ENCODE measurements around the gene CSF1R.

CSF1R gene

DNA sequence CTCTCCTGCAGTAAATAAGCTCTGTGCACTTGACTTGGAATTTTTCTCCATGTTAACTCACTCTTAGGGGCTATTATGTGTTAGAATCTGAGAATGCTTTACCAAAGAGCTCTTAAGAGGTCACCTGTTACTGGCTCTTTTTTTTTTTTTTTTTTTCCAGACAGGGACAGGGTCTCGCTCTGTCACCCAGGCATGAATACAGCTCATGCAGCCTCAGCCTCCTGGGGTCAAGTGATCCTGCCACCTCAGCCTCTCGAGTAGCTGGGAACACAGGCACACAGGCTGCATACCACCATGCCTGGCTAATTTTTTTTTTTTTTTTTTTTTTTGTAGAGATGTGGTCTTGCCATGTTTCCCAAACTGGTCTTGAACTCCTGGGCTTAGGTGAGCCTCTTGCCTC lies 63.7 kb downstream of the CSF1R start:
- no peak for DNase-seq

- no peak for DNase-seq
Observed at GRCh38 chr5:150022158-150022531, 64.2 kb downstream of the CSF1R start.

GRCh38 chr5:150021491-150022157 lies 64.7 kb downstream of the CSF1R start:
- DNase-seq: no peak

DNA sequence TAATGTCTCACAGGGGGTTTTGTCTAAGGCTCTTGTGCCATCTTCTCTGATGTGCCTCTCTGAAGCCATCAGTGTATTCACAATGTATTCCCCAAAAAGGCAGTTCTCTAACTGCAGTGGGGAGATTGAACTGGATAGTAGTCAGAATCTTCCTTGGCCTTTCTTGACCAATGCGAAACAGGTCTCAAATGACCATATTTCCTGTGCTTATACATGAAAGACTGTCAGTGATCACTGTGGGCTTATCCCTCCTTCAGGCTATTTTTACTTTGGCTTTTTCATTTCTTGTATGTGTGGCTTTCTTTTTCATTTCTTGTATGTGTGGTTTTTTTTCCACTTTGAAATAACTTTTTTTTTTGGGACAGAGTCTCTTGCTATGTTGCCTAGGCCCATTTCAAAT lies 66.1 kb downstream of the CSF1R start:
- DNase-seq: no peak

DNA sequence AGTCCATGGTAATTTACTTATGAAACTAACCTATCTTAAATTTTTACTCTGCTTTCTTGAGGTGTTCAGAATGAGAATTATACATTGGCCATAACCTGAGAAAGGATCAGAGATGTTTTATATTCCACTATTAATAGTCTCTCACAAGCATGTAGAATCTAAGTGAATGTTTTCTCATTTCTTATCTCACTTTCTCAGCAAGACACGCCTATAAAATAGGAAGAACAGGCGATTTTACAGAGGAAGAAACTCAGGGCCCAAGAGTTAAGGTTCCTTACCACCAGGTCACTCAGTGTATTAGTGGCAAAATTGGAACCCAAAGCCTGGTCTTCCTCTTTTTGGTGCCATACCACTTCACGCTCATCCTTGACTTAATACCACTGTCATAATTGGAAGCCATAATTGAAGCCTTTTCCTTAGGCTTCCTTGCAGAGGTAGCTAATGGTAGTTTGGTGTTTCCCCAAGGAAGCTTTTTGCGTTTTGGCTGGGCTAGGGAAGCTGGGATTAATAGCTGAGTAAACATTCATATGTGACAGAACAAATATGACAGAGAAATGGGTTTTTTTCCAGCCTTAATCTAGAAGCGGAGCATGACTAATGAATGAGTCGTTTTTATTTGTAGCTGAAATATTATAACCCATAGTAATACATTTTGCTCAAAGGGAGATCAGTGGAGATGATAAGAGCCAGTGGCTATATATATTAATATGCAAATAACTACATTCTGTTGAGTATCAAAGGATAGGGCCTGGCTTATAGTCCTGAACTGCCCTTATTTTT lies 68.9 kb downstream of the CSF1R start:
- DNase-seq: no peak

DNA sequence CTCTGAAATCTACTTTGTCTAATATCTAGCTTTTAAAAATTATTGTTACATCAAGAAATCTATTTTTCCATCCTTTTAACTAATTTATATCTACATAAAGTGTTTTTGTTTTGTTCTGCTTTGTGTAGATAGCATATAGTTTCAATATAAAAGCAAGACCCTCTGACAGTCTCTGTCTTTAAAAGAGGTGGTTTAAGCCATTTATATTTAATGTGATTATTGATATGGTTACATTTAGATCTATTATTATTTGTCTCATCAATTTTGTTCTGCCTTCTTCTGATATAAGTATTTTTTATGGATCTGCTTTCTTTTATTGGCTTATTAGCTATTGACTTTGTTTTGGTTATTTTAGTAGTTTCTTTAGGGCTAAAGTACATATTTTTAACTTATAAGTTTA lies 69.8 kb downstream of the CSF1R start:
- no peak for DNase-seq

DNA sequence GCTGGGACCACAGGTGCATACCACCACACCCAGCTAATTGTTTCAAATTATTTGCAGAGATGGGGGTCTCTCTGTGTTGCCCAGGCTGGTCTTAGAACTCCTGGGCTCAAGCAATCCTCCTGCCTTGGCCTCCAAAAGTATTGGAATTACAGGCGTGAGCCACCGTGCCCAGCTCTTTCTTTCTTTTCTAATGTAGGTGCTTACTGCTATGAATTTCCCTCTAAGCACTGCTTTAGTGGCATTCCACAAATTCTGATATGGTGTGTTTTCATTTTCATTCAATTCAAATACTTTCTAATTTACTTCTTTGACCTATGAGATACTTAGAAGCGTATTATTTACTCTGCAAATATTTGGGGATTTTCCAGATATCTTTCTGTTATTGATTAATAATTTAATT lies 70.9 kb downstream of the CSF1R start:
- DNase-seq: no peak

- DNase-seq: no peak
Observed at GRCh38 chr5:150014456-150014855, 71.9 kb downstream of the CSF1R start.

- DNase-seq: no peak
Observed at GRCh38 chr5:150013931-150014330, 72.4 kb downstream of the CSF1R start.

DNA sequence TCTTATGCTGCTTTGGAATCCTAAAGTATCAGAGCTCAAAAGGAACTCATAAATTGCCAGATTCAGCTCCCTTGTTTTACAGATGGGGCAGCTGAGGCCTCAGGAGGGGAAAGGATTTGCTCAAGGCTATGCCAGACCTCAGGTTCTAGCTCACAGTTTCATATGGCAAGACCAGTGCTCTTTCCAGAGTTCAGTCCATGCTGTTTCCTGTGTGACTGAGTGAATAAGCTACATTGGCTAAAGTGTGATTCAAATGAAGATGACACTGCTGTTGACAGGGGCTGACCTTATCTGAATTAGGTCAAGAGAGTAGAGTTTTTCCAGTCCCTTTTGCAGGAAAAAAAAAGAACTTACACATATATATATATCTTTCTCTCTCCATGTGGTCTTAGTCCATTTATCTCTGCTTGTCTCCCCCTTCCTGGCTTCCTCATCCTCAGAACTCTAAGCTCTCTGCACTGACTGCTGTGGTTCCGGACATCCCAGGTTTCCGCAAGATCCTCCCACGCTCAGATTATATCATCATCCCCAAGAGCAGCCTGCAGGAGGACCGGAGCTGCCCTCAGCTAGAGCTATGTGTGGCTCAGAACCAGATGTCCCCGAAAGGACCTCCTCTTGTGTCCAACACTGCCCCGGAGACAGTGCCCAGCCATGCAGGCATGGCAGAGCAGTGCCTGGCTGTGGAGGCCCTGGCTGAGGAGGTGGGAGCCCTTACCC lies 76.5 kb downstream of the CSF1R start:
- DNase-seq: no peak

GRCh38 chr5:150007050-150007449 lies 79.3 kb downstream of the CSF1R start:
- no peak for DNase-seq

DNA sequence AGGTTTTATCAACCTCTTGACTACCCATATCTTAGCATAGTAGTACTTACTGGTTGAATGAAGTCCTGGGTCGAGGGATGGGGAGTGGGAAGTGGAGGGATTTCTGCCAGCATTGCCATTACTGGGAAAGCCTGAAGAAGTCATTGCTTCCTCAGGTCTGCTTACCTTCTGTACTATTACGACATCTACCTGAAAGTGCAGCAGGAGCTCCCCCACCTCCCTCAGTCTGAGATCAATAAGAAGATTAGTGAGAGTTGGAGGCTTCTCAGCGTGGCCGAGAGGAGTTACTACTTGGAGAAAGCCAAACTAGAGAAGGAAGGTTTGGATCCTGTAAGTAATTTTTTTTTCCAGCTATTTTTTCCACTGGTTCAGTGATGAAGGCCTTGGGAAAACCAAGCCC lies 80.0 kb downstream of the CSF1R start:
- DNase-seq: no peak
